ENCODE data around the gene KCTD21. TPM values are rescaled to one million over a fixed set of nuclear protein-coding genes. Genes with fewer than 3 reads are reported as not detected.

The KCTD21 gene
- total RNA-seq, 1 experiment from 2014 or later = 3.0 TPM

DNA sequence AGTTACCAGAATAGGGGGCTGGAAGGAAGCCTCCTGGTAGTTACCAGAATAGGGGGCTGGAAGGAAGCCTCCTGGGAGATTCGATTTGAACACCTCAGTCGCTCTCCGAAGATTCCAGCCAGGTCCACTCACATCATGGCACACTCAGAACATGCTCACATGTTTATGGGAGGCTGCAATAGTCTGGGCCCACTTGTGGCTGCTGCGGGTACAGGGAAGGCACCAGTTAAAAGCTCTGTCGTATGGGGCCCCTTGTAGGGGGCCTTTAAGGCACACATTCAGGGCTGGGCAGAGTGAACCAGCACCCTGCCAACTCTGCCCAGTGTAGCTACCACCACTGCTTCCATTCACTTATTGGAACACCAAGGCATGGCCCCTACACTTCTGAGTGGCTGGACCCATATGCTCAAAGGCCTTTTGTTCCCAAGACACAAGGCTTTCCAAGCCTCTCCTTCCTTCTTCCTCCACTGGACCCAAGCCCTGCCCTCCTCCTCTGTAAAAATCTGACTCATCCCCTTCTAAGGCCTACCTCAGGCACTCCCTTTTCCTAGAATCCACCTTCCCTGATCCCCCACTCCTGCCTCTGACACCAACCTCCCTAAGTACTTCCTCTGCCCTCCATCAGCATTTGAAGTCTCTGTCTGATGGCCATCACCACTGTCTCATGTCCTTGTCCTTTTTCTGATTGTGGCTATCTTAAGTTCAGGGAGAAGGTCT is 28.3 kb upstream of the KCTD21 start:
- no peak overlapping the region for H3K9ac ChIP-seq (ENCODE audit: low read length)

DNA sequence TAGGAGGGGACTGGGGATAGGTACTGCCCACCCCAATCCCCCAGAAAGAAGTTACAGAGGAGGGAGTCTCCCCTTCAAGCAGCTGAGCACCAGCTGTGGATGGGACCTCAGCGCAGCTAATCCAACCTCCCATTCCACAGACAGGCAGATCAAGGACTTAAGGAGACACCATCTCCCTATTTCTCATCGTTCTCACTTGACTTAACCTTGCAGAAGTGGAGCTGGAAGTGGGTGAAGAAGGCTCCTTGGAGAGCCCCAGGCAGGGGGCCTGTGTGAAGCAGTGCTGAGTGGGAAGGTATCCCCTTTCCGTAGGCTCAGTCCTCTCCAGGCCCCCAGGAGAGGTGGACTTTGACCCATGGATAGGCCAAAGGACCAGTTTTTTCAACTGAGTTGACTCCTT is 27.6 kb upstream of the KCTD21 start:
- TF ChIP-seq CTCF (IDR thresholded peaks at IDR 0.05 in 2 of 3, conservative IDR thresholded peaks at IDR 0.05 in 1 of 3; ENCODE audit: borderline replicate concordance in 1 of 3, insufficient read depth in 1 of 3, low read depth in 2 of 3, low read length in 2 of 3) (no peak), ZNF274 (IDR thresholded peaks at IDR 0.05; ENCODE audit: low read depth, low read length) (no peak), POLR2AphosphoS5 (IDR thresholded peaks at IDR 0.05; ENCODE audit: low read depth, low read length) (no peak), EZH2 (IDR thresholded peaks at IDR 0.05) (no peak), EGR1 (IDR thresholded peaks at IDR 0.05; ENCODE audit: low read depth) (no peak), ZFX (IDR thresholded peaks at IDR 0.05) (no peak), CBX3 (IDR thresholded peaks at IDR 0.05; ENCODE audit: low read depth) (no peak), ZBTB33 (IDR thresholded peaks at IDR 0.05; ENCODE audit: extremely low read depth, insufficient replicate concordance, low read length) (no peak), SRF (IDR thresholded peaks at IDR 0.05; ENCODE audit: low read depth) (no peak), EZH2phosphoT487 (IDR thresholded peaks at IDR 0.05; ENCODE audit: borderline replicate concordance) (no peak), FOSL1 (IDR thresholded peaks at IDR 0.05; ENCODE audit: low read depth) (no peak), TCF7L2 (IDR thresholded peaks at IDR 0.05; ENCODE audit: borderline replicate concordance, extremely low read depth, insufficient read depth, insufficient read length) (no peak), SP1 (IDR thresholded peaks at IDR 0.05; ENCODE audit: low read depth) (no peak), ATF3 (IDR thresholded peaks at IDR 0.05) (no peak), POLR2A (IDR thresholded peaks at IDR 0.05; ENCODE audit: borderline replicate concordance, extremely low read depth, insufficient read depth, insufficient read length) (no peak)
- CTCF ChIA-PET = interaction anchor here (0.9 kb wide), 1 partner anchor 349 kb away, joined by 3 read pairs; no protein-coding TSS in a partner anchor
- Histone ChIP-seq H2AFZ (ENCODE audit: low read depth, low read length, poor library complexity, severe bottlenecking) (no peak overlapping the region), H3K4me1 (ENCODE audit: control insufficient read depth in 1 of 2, insufficient read depth in 2 of 2, low read length in 2 of 2) (peaks cover 0 to 7% of the 10 kb centered on the region in 2 experiments; a peak in 2 of 4 replicates), H3K9me3 (ENCODE audit: control insufficient read depth in 1 of 2, insufficient read depth in 1 of 2, low read depth in 1 of 2, low read length in 2 of 2) (no peaks in the 10 kb centered on the region), H3K27me3 (ENCODE audit: insufficient read depth, low read length) (no peaks in the 10 kb centered on the region), H3K36me3 (ENCODE audit: control insufficient read depth in 1 of 2, insufficient read depth in 2 of 2, low read length in 2 of 2) (peaks cover 0 to 4% of the 10 kb centered on the region in 2 experiments; a peak in 1 of 4 replicates), H3K27ac (ENCODE audit: low read depth, low read length) (no peak overlapping the region), H3K79me2 (ENCODE audit: insufficient read depth, low read length) (no peaks in the 10 kb centered on the region), H4K20me1 (ENCODE audit: insufficient read depth) (no peaks in the 10 kb centered on the region), H3K4me3 (replicated peaks in 1 of 2; ENCODE audit: low read depth in 1 of 2, low read length in 2 of 2) (no peak overlapping the region), H3K4me2 (ENCODE audit: low read length) (no peak overlapping the region), H3K9ac (ENCODE audit: low read length) (no peak overlapping the region), H3K9me2 (ENCODE audit: insufficient read depth) (no peaks in the 10 kb centered on the region)
- RAD21 ChIA-PET (ENCODE audit: low non-redundant PET in 1 of 2, low total read pairs in 2 of 2, uncharacterized antibody in 2 of 2, unreplicated experiment in 2 of 2) = no interaction called here
- POLR2A ChIA-PET = no interaction called here
- intact Hi-C loops (cut with micrococcal nuclease) = no loop called here
- DNase-seq (ENCODE audit: low read depth, low spot score) (no peak), ATAC-seq (no peak)
- no TSS peak for BruUV-seq (replicated peaks)

More for the DNA sequence above, 28.3 kb upstream of the KCTD21 start:
- ATAC-seq (peak; percentile 39; the same call in 1 of the 2 replicates), DNase-seq (ENCODE audit: low read depth, low spot score) (no peak)
- H3K27me3 ChIP-seq (ENCODE audit: insufficient read depth, low read length) = no peaks in the 10 kb centered on the region
- ChIA-PET CTCF (interaction anchor here (0.9 kb wide), 1 partner anchor 348 kb away, joined by 3 read pairs; no protein-coding TSS in a partner anchor), POLR2A (no interaction called here), RAD21 (ENCODE audit: low non-redundant PET in 1 of 2, low total read pairs in 2 of 2, uncharacterized antibody in 2 of 2, unreplicated experiment in 2 of 2) (no interaction called here)
- intact Hi-C loops (cut with micrococcal nuclease) = no loop called here
- H3K27ac ChIP-seq (ENCODE audit: low read depth, low read length) = no peak overlapping the region
- no TSS peak for BruUV-seq (replicated peaks)
- peaks cover 0 to 4% of the 10 kb centered on the region in 2 experiments; a peak in 1 of 4 replicates for H3K36me3 ChIP-seq (ENCODE audit: control insufficient read depth in 1 of 2, insufficient read depth in 2 of 2, low read length in 2 of 2)
- H3K79me2 ChIP-seq (ENCODE audit: insufficient read depth, low read length) = no peaks in the 10 kb centered on the region
- no peak for TF ChIP-seq ZNF274 (IDR thresholded peaks at IDR 0.05; ENCODE audit: low read depth, low read length)
- no peak for TF ChIP-seq CBX3 (IDR thresholded peaks at IDR 0.05; ENCODE audit: low read depth)
- H3K9me3 ChIP-seq (ENCODE audit: control insufficient read depth in 1 of 2, insufficient read depth in 1 of 2, low read depth in 1 of 2, low read length in 2 of 2) = no peaks in the 10 kb centered on the region
- H2AFZ ChIP-seq (ENCODE audit: low read depth, low read length, poor library complexity, severe bottlenecking) = no peak overlapping the region
- no peak overlapping the region for H3K4me3 ChIP-seq (replicated peaks in 1 of 2; ENCODE audit: low read depth in 1 of 2, low read length in 2 of 2)
- H3K4me2 ChIP-seq (ENCODE audit: low read length) = peak overlapping the region; percentile 12; the same call in 1 of the 2 replicates
- peaks cover 0 to 7% of the 10 kb centered on the region in 2 experiments; a peak in 2 of 4 replicates for H3K4me1 ChIP-seq (ENCODE audit: control insufficient read depth in 1 of 2, insufficient read depth in 2 of 2, low read length in 2 of 2)
- H4K20me1 ChIP-seq (ENCODE audit: insufficient read depth) = no peaks in the 10 kb centered on the region
- H3K9me2 ChIP-seq (ENCODE audit: insufficient read depth) = no peaks in the 10 kb centered on the region

All from HCT116 (cell line).